GM12892 (cell line): ENCODE results near the gene RNF145.

Experiments
- DNase-seq: peaks from one replicate; pipeline ENCODE4 v3.0.0; 2011; ENCODE audit not compliant: insufficient read length
- FAIRE-seq: peaks from 2 replicates; lab custom pipeline; 2011; peaks lifted over from hg19 to GRCh38; lab: Jason Lieb, UNC
- POLR2A ChIP-seq: IDR thresholded peaks from 2 replicates; pipeline ENCODE4 v1.6.1; 2011; ENCODE audit warnings: low read depth, low read length, control low read depth
- POLR2AphosphoS5 ChIP-seq: IDR thresholded peaks from 2 replicates; pipeline ENCODE4 v1.6.1; 2011; ENCODE audit warnings: low read depth, low read length, control low read depth
- TAF1 ChIP-seq: IDR thresholded peaks from 2 replicates; pipeline ENCODE4 v1.6.1; 2011; ENCODE audit warnings: low read depth, mild to moderate bottlenecking, control low read depth, low read length, borderline replicate concordance

Gene RNF145

DNA sequence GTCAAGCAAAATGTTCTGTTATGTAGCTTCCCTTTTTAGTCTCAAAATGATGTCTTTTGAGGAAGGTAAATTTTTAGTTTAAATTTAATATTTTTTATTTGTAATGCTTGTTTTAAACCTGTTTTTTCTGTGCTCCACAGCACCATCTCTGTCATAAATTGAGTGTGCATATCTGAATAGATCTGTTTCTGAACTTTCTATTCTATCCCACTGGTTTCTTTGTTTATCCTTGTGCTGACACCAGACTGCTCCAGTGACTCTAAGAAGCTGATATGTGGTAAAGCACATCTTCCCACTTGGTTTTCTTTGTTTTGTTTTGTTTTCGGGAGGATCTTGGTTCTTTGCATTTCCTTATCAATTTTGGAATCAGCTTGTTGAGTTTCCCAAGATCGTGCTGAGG, 7.1 kb upstream of the RNF145 start:
- no peak for TF ChIP-seq TAF1
- no peak for TF ChIP-seq POLR2A
- no peak for TF ChIP-seq POLR2AphosphoS5
- no peak for DNase-seq
- FAIRE-seq, result no peak

DNA sequence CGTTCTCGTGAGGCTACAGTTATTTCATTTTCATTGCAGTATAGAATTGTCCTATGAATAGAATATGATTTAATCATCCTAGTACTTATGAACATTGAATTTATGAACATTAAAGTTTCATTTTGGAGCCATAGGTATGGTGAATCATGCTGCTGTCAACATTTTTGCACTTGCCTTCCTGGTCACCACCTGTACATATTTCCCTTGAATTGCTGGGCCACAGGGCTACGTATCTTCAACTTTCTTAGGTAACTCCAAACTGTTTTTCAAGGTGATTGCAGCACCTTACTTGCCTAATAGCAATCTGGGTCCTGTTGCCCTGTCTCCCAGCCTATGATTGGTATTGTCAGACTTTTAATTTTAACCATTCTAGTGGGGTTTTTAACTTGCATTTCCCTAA, 6.5 kb upstream of the RNF145 start:
- FAIRE-seq (no peak), DNase-seq (no peak)
- TF ChIP-seq POLR2AphosphoS5 (no peak), TAF1 (no peak), POLR2A (no peak)

DNA sequence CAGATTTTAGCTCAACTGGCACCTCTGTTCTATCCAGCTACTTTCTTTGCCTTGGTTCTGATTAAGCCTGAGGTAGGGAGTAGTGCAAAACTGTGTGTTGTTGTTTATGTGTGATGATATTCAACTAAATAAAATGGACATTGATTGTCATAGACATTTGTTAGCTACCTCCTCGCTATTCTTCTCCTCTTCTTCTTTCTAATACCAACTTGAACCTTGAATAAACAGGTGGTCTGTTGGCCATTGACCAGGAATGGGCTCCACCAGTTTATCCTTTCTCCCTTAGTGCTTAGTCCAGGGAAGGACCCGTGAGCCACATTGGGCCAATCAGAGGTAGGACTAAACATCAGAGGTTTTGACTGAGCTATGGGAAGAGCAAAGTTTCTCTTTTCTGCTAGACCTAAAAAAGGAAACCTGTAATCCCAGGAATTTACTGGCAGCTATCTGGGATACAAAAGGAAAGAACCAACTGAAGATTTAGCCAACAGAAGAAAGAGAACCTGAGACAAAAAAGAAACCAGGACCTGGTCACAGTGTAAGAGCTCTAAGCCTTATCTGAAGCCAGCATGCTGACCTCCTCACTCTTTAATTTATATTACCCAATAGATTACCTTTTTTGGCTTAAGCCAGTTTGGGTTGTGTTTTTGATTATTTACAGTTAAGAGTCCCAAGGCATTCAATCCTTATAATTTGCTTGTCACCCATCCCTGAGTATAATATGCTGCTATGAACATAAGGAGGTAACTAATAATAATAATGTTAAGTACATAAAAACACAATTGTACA, 5.3 kb upstream of the RNF145 start:
- FAIRE-seq, result no peak
- no peak for DNase-seq
- TF ChIP-seq POLR2AphosphoS5 (no peak), TAF1 (no peak)

DNA sequence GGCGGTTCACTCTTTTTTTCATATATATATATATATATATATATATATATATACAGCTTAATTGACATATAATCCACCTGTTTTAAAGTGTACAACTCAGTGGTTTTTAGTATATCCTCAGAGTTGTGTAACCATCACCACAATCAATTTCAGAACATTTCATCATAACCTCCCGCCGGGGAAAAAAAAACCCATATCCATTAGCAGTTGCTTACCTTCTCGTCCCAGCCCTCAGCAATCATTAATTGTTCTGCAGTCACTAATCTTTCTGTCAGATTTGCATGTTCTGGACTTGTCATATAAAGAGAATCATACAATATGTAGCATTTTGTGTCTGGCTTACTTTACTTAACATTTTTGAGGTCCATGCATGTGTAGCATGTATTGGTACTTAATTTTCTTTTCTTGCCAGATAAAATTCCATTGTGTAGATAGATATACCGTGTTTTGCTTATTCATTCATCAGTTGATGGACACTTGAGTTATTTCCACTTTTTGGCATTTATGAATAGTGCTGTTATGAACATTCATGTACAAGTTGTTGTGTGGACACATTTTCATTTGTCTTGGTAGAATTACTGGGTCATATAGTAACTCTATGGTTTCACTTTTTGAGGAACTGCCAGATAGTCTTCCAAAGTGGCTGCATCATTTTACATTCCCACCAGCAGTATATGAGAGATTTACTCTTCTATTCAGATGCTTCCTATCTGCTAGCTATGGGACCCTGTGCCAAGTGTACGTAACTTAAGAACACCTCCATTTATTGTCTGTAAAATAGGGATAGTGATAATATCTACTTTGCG, 3.5 kb upstream of the RNF145 start:
- DNase-seq (no peak), FAIRE-seq (no peak)
- TF ChIP-seq POLR2A, result no peak
- TF ChIP-seq TAF1, result no peak
- TF ChIP-seq POLR2AphosphoS5, result no peak

DNA sequence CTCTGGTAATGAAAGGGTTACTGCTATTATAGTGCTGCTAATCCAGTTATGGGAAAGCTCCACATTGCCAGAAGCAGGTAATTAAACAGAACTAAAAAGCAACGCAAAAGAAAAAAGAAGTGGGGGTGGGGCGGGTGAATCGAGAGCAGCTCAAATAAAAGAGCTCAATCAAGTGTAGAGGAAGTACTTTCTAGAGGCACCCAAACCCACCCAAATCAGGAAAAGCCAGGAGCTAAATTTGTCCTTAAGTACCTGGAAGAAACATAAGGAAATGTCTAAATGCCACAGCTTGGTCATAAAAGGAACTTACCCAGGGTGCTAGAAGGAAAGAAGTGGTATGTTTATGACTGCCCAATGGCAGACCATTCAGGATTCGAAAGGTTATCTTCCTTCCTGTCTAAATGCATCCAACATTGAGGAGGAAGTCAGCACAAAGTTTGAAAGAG, 2.4 kb upstream of the RNF145 start:
- DNase-seq, result no peak
- no peak for FAIRE-seq
- TF ChIP-seq POLR2AphosphoS5 (no peak), TAF1 (no peak), POLR2A (no peak)

DNA sequence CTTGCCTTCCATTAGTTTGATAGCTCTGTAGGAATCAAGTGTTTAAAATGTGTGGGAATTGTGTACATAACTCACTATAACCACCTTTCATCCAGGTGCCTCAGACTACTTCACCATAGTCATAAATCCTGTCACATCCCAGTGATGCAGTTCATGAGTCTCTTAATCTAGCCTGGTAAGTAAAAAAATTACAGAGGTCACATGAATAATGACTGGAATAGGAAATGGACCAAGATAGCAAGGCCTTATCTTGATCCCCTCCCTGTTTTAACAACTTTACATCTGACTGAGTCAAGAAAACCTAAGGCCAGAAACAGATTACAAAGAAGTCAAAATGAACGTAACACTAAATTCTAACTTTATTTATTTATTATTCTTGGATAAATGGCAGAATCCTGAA, 1.5 kb upstream of the RNF145 start:
- TF ChIP-seq TAF1, result no peak
- no peak for TF ChIP-seq POLR2AphosphoS5
- no peak for TF ChIP-seq POLR2A
- DNase-seq (no peak), FAIRE-seq (no peak)

DNA sequence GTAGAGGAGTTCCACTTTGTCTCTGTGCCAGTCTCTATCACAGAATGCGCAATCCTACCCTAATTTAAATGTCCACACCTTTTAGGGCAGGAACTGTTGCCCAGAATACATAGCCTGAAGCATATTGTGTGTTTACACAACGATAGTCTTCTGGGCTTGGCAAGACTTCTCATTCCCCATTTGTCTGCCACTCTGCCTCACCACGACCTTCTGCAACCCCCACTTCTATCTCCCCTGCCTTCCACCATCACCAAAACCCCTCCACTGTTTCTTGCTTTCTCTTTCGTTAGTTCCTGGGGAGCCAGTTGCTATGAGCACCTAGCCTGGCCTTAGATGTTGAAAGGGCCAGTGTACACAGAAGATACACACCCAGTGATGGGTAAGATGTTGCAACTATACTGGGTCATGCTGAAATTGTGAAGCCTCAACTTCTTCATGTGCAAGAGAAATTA, 883 bp upstream of the RNF145 start:
- FAIRE-seq (no peak), DNase-seq (no peak)

DNA sequence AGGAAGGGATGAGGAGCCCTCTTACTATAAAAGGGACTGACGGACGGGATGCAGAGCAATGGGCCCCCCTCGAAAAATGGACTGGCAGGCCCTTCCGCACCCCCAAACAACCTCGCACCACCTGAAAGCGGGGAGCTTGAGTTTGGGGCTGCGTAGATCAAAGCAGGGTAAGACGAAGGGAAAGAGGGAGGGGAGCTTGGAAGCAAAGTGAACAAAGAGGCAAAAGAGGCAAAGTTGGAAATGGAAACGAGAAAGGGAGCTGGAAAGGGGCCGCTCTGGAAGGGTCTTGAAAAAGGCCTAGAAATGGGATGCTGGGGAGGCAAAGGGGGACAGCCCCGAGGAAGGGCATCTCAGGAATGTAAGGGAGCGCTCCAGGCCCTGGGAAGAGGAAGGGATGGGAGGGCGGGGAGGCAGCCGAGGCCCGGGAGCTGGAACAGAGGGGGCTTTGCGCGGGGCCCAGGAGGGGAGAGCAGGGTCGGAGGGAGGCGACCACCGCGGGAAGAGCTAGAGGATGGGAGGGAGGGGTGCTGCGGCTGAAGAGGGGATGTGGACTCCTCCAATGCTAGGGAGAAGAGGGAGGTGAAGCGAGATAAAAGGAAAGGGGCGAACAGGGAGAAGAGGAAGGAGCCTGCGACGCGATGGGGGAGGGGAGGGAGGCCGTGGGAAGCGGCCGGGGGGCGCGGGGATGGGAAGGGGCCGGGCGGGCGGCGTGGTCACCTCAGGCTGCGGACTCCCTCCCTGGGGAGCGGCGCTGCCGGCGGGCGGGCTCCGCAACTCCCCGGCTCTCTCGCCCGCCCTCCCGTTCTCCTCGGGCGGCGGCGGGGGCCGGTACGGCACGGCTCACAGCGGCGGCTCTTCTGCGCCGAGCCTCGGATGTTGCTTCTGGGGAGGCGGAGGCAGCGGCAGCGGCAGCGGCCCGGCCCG, 577 bp downstream of the RNF145 start:
- FAIRE-seq (no peak), DNase-seq (peak; percentile 16)
- TF ChIP-seq POLR2AphosphoS5 (no peak), TAF1 (no peak), POLR2A (no peak)

More for the DNA sequence above, 883 bp upstream of the RNF145 start:
- TF ChIP-seq POLR2AphosphoS5 (no peak), TAF1 (no peak), POLR2A (no peak)

DNA sequence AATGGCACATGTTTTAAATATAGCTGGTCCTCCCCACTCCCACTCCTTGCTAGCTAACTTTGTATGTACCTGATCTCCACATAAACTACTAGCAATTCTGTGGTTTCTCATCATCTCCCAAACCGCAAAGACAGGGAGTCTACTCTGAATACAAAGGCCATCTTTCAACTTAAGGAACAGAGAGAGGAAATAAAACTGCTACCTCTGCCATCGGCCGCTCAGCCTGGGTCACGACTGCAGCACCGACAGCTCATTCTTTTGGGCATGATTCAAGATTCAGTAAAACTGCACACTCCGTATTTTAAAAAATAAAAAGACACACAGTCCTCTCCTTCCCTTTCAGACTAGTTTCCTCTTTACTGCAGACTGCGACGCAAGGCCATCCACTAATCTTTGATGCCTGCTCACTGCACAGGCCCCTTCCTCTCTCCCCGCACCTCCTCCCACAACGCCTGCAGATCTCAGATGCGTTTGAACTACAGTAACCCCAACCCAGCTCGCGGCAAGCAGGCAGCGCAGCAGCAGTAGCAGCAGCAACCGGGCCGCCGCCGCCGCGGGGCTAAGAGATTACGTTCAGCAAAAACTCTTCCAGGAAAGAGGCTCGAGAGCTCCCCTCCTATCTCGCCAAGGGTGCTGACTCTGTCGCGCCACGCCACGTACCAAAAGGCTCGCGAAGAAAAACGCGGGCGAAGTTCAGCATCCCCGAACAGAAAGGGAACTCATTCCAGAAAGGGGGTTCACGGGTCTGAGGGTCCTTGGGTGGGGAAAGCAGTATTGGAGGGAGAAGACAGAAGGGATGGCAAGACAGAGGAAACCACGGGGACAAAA, 1.5 kb downstream of the RNF145 start:
- TF ChIP-seq POLR2A (peak; percentile 58), TAF1 (no peak)
- peak; percentile 29 for DNase-seq
- FAIRE-seq, result peak; percentile 92

DNA sequence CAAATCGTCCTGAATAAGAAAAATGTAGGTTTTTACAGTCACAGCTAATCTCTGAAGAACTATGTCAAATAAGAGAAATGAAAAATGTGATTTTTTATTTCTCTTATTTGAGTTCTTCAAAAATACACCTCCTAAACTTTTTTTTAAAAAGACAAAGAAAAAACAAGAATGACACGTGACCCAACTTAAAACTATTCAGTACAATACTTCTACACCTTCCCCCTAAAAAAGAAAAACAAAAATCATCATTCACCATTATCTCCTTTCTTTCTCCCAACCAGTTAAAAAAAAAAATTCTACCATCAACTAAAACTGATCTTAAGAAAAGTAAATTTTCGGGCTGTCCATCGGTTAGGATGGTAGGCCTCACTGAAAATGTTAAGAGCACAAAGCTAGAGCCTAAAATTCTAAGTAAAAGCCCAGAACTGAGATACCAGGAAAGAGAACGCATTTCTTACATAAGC, 2.1 kb downstream of the RNF145 start:
- FAIRE-seq (peak; percentile 56), DNase-seq (no peak)
- TF ChIP-seq TAF1 (no peak), POLR2A (no peak), POLR2AphosphoS5 (no peak)
